ENCODE measurements around the gene PRND. TPM values are rescaled to one million over a fixed set of nuclear protein-coding genes. Genes with fewer than 3 reads are reported as not detected.

The PRND gene
- total and polyA plus RNA-seq, 2 of the 13 experiments (the other 11 are each of a cell fraction or from before 2014, with no cell fraction given) = not detected

DNA sequence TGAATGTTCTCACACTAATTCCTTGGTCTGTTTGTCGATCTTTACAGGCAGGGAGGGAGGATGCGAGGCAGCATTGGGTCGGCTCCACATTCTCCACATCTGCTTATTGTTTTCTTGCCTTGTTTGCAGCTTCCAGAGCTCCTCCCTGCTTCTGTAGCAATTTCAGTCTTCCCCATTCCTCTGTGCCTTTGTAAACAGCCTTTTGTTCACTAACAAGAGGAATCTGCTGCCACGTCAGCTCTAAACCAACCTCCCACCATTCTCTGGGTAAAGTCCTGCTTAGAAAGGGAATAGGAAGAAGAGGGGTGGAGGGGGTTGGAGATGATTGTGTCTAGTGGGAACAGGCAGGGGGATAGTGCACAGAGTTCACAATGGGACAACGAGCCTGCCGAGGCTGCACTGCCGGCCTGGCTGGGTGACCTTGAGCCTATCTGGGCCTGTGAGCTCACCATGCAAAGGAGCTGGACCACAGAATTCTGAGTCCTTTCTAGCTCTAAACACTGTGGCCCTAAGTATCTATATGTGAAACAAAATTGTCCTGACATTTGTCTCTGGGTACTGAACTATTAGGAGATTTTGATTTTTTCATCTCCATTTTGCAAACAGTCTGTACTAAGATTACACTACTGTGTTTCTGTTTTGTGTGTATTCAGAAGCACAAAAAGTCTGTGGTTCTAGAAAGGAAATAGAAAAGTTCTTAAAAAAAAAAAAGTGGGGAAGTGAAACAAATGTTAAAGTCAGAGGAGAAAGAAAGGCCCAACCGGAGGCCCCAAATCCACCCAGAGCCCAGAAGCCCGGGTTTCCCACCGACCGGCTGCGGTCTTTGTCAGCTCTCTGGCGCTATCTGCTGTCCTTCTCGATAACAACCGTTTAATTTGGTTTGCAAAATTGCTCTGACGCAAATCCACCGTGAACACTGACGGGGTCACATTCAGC, 1.4 kb upstream of the PRND start (continued):
- TF ChIP-seq, protein P1, sequence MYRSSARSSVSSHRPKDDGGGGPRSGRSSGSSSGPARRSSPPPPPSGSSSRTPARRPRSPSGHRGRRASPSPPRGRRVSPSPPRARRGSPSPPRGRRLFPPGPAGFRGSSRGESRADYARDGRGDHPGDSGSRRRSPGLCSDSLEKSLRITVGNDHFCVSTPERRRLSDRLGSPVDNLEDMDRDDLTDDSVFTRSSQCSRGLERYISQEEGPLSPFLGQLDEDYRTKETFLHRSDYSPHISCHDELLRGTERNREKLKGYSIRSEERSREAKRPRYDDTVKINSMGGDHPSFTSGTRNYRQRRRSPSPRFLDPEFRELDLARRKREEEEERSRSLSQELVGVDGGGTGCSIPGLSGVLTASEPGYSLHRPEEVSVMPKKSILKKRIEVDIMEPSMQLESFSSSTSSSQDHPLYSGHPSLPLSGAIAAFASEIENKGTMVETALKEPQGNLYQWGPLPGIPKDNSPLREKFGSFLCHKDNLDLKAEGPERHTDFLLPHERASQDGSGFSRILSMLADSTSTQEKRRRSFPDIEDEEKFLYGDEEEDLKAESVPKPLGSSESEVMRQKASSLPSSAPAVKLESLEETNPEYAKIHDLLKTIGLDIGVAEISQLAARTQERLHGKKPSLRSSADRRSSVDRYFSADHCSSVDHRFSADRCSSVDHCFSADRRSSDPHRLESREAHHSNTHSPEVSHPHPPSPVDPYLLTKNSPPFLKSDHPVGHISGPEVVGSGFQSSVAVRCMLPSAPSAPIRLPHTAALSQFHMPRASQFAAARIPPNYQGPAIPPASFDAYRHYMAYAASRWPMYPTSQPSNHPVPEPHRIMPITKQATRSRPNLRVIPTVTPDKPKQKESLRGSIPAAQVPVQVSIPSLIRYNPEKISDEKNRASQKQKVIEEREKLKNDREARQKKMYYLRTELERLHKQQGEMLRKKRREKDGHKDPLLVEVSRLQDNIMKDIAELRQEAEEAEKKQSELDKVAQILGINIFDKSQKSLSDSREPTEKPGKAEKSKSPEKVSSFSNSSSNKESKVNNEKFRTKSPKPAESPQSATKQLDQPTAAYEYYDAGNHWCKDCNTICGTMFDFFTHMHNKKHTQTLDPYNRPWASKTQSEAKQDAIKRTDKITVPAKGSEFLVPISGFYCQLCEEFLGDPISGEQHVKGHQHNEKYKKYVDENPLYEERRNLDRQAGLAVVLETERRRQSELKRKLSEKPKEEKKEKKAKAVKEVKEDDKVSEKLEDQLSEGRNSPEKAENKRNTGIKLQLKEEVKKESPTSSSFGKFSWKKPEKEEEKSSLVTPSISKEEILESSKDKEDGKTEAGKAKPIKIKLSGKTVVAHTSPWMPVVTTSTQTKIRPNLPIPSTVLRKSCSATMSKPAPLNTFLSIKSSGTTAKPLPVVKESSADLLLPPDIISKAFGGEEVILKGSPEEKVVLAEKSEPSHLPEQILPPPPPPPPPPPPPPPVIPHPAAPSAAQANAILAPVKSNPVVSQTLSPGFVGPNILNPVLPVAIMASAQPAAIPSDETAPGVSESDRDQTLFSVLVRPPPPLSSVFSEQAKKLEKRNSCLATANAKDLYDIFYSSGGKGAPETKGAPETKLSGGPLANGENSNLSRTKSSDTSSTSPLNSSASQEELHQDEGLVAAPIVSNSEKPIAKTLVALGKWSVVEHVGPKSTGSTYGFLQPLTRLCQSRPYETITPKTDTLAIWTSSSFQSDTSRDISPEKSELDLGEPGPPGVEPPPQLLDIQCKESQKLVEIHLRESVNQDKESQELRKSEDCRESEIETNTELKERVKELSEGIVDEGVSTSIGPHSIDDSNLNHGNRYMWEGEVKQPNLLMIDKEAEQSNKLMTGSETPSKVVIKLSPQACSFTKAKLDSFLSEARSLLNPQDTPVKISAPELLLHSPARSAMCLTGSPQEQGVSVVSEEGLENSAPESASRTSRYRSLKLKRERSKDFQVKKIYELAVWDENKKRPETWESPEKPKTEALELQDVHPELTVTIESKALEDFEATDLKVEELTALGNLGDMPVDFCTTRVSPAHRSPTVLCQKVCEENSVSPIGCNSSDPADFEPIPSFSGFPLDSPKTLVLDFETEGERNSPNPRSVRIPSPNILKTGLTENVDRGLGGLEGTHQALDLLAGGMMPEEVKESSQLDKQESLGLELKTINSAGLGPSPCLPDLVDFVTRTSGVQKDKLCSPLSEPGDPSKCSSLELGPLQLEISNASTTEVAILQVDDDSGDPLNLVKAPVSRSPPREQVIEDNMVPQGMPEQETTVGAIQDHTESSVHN (CRISPR knock-in tag; IDR thresholded peaks at IDR 0.05) = no peak
- TF ChIP-seq JUNB (CRISPR knock-in tag; IDR thresholded peaks at IDR 0.05; ENCODE audit: borderline replicate concordance) = no peak
- TF ChIP-seq DNMT3B (CRISPR knock-in tag; conservative IDR thresholded peaks at IDR 0.05) = no peak
- no peak for TF ChIP-seq NFYC (CRISPR knock-in tag; IDR thresholded peaks at IDR 0.05)
- TF ChIP-seq TOE1 (CRISPR knock-in tag; IDR thresholded peaks at IDR 0.05) = no peak
- TF ChIP-seq SMC3 (IDR thresholded peaks at IDR 0.05; ENCODE audit: low read length) = peak; percentile 99
- TF ChIP-seq, protein P2, sequence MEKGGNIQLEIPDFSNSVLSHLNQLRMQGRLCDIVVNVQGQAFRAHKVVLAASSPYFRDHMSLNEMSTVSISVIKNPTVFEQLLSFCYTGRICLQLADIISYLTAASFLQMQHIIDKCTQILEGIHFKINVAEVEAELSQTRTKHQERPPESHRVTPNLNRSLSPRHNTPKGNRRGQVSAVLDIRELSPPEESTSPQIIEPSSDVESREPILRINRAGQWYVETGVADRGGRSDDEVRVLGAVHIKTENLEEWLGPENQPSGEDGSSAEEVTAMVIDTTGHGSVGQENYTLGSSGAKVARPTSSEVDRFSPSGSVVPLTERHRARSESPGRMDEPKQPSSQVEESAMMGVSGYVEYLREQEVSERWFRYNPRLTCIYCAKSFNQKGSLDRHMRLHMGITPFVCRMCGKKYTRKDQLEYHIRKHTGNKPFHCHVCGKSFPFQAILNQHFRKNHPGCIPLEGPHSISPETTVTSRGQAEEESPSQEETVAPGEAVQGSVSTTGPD (CRISPR knock-in tag; IDR thresholded peaks at IDR 0.05) = no peak
- TF ChIP-seq ZNF678 (CRISPR knock-in tag; IDR thresholded peaks at IDR 0.05) = no peak
- TF ChIP-seq TOPORS (CRISPR knock-in tag; IDR thresholded peaks at IDR 0.05) = no peak
- no peak for TF ChIP-seq AHR (CRISPR knock-in tag; IDR thresholded peaks at IDR 0.05)
- TF ChIP-seq KDM3A (CRISPR knock-in tag; IDR thresholded peaks at IDR 0.05; ENCODE audit: low read depth) = no peak
- TF ChIP-seq CC2D1A (CRISPR knock-in tag; IDR thresholded peaks at IDR 0.05) = no peak
- no peak for TF ChIP-seq MATR3 (CRISPR knock-in tag; IDR thresholded peaks at IDR 0.05)
- TF ChIP-seq ZNF136 (CRISPR knock-in tag; IDR thresholded peaks at IDR 0.05; ENCODE audit: low read depth) = 0 out of 2 replicates have a peak, but pooled peaks have one; percentile 31
- TF ChIP-seq ZNF552 (CRISPR knock-in tag; IDR thresholded peaks at IDR 0.05; ENCODE audit: borderline replicate concordance) = no peak
- TF ChIP-seq RXRB (CRISPR knock-in tag; IDR thresholded peaks at IDR 0.05; ENCODE audit: borderline replicate concordance) = peak; percentile 32; the same call in 1 of the 2 replicates
- peak; percentile 33 for TF ChIP-seq YY1 (IDR thresholded peaks at IDR 0.05; ENCODE audit: insufficient read depth, insufficient replicate concordance, low read depth, low read length)
- 0 out of 2 replicates have a peak, but pooled peaks have one; percentile 32 for TF ChIP-seq ZSCAN9 (CRISPR knock-in tag; IDR thresholded peaks at IDR 0.05; ENCODE audit: borderline replicate concordance)

All from HepG2 (cell line).